HEK293T (cell line): ENCODE measurements around the gene CYP27B1.

ENCODE experiments used
- BHLHE40 ChIP-seq: fragments of 450-650 bp; IDR thresholded peaks from 2 replicates; pipeline ENCODE4 v1.6.1; 2016; ENCODE audit warnings: mild to moderate bottlenecking, moderate library complexity, borderline replicate concordance
- ELF4 ChIP-seq: fragments of 450-650 bp; IDR thresholded peaks from 2 replicates; pipeline ENCODE4 v1.6.1; 2017; ENCODE audit warnings: antibody characterized with exemption
- SP1 ChIP-seq: fragments of 450-650 bp; IDR thresholded peaks from 2 replicates; pipeline ENCODE4 v1.6.1; 2017
- TARDBP ChIP-seq: fragments of 450-650 bp; IDR thresholded peaks from 2 replicates; pipeline ENCODE4 v1.6.1; 2016

DNA sequence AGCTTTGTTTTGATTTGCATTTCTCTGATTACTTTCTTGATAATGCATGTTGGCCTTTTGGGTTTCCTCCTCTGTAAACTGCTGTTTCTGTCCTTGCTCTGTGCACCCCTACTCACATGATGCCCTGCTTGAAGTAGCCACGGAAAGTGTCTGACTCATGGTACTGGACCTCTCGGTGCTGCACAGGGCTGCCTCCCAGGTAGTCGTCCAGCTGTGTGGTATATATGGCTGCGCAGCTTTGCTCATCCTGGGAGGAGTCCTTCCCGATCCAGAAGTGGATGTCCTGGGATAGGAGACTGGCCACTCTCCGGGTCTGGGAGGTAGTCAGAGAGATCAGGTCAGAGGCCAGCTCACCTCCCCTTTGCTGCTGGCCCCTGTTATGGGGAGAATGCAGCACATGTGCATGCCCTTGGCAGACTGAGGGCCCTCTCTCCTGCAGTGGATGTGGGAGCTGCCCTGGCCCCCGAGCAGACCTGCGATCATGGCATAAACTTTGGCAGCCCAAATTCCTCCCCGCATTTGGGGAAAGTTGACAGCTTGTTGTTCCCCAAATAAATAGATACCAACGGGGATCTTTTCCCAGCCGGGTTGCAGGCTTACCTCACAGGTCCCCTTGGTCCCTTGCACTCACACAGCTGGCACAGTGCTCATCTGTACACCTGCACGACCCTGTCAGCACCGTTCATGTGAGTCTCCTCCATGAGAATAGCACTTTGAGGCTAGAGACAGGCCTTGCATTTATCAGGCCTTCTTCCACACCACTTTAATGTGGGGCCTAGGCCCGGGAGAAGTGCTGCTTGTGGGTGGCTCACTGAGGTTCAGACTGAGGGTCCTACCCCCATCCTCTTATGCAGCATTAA is 46.5 kb upstream of the CYP27B1 start:
- TF ChIP-seq TARDBP (no peak), ELF4 (no peak), SP1 (no peak), BHLHE40 (no peak)
